Osteoblast (primary cell): ENCODE results near the gene ANKRD30BL. TPM values are rescaled to one million over a fixed set of nuclear protein-coding genes. Genes with fewer than 3 reads are reported as not detected.
"Not testable (repeated sequence)": the region's sequence is repeated elsewhere in the genome, so short reads cannot be mapped to it uniquely, and the experiment has no call there.

Experiments used
- DNase-seq: peaks from one replicate; pipeline ENCODE4 v3.0.0; 2011; ENCODE audit warnings: low spot score, mixed read lengths; ENCODE audit not compliant: insufficient read length; ENCODE audit errors: missing footprints
- H2AFZ ChIP-seq: 2 replicates; pipeline ENCODE4 v1.6.0; 2011; ENCODE audit warnings: mild to moderate bottlenecking, low read length
- H3K27ac ChIP-seq: 2 replicates; pipeline ENCODE4 v1.5.1; 2011; ENCODE audit warnings: mild to moderate bottlenecking, low read depth, low read length, moderate library complexity
- H3K27me3 ChIP-seq: 2 replicates; pipeline ENCODE4 v1.6.0; 2012; ENCODE audit warnings: mild to moderate bottlenecking, control low read depth, inconsistent platforms, low read length, moderate library complexity; ENCODE audit not compliant: insufficient read depth
- H3K36me3 ChIP-seq: 2 replicates; pipeline ENCODE4 v1.5.1; 2011; ENCODE audit warnings: mild to moderate bottlenecking, low read length, control low read depth, moderate library complexity; ENCODE audit not compliant: insufficient read depth
- H3K4me1 ChIP-seq: 2 replicates; pipeline ENCODE4 v1.5.1; 2011; ENCODE audit warnings: mild to moderate bottlenecking, low read length, control low read depth, moderate library complexity; ENCODE audit not compliant: insufficient read depth
- H3K4me2 ChIP-seq: 2 replicates; pipeline ENCODE4 v1.6.0; 2011; ENCODE audit warnings: mild to moderate bottlenecking, low read length; ENCODE audit not compliant: insufficient read depth
- H3K4me3 ChIP-seq: fragments of 200-600 bp; sonication (generic); 3 replicates; pipeline ENCODE4 v1.5.1; 2012; ENCODE audit warnings: mild to moderate bottlenecking, low read length, inconsistent platforms; ENCODE audit not compliant: insufficient read depth
- H3K79me2 ChIP-seq: 2 replicates; pipeline ENCODE4 v1.6.0; 2012; ENCODE audit warnings: mild to moderate bottlenecking, low read length, control low read depth, inconsistent platforms; ENCODE audit not compliant: insufficient read depth
- H3K9me3 ChIP-seq: 2 replicates; pipeline ENCODE4 v1.5.1; 2011; ENCODE audit warnings: low read depth, low read length, control low read depth
- H4K20me1 ChIP-seq: 2 replicates; pipeline ENCODE4 v1.6.0; 2012; ENCODE audit warnings: mild to moderate bottlenecking, low read length, control low read depth; ENCODE audit not compliant: insufficient read depth
- total RNA-seq: library from RNA; depleted of rRNA; stranded (reverse); fragments of >200 nt; gene quantifications from 2 replicates; pipeline ENCODE4 v1.2.3, GENCODE V29; 2012
- TF ChIP-seq, protein P1 (sequence below): IDR thresholded peaks from 2 replicates; pipeline ENCODE4 v1.5.1; 2011; ENCODE audit warnings: mild to moderate bottlenecking, low read depth, low read length, moderate library complexity; ENCODE audit errors: extremely low read depth

Gene ANKRD30BL, protein sequence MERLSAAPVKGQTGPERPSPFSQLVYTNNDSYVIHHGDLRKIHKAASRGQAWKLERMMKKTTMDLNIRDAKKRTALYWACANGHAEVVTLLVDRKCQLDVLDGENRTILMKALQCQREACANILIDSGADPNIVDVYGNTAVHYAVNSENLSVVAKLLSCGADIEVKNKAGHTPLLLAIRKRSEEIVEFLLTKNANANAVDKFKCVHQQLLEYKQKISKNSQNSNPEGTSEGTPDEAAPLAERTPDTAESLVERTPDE
- total RNA-seq = 0.29 TPM in 1 of 2 replicates, not detected in the other

DNA sequence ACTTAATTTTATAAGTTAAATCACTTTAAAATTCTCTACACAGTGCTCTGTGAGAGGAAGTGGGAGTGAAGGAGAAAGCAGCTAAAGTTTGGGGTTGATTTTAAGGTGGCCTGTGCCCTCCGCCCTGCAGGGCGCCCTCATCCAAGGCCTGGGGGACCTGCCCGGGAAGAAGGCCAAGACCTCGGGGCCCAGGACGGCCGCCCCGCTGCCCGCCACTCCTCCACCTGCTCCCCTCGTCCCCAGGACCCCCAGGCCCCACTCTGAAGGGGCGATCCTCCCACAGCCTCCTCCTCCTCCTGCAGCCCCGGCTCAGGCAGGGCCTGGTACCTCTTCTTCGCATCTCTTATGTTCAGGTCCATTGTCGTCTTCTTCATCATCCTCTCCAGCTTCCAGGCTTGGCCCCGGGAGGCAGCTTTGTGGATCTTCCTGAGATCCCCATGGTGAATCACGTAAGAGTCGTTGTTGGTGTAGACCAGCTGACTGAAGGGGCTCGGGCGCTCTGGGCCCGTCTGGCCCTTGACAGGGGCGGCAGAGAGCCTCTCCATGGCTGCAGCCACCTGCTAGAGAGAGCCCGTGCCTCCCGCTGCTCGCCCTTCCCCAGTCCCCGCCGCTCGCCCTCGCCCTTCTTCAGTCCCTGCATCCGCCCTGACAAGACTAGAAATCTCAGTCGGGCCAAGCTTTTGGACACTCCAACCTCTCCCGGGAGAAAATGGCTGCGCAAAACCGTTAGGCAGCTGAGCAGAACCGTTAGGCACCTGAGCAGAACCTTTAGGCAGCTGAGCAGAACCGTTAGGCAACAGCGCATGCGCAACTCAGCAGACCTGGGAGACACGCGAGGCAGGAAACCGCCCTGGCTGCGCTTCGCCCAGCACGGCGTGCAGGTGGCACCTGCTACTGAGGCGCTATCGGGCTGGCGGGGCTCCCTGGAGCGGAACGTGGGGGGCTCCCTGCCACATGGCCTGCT, at the start of gene ANKRD30BL:
Gene ANKRD30BL, minus strand, starts transcription at position 792 of the 964 bp plus-strand sequence. Its CDS starts 247 bp downstream, at position 545.
- not testable (repeated sequence) for H3K27me3 ChIP-seq, H4K20me1 ChIP-seq, H2AFZ ChIP-seq, H3K36me3 ChIP-seq, DNase-seq, H3K4me2 ChIP-seq, H3K9me3 ChIP-seq, H3K4me1 ChIP-seq, H3K27ac ChIP-seq, H3K79me2 ChIP-seq, H3K4me3 ChIP-seq

DNA sequence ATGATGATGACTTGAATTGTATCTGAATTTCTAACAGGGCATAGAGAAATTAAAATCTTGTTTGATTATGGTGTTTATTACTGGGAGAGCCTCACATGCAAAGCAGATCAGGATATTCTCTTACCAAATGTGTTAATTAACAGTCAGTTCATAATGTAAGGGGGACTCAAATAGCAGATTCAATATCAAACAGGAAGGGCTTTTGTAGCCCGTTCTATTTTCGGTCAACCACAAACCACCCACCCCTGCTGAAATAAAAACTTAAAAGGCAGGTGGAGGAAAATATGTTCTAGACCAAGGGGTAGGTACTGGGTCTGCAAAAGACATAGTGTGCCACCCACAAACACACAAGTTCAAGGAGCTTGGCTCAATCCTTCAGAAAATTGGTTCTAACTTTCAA, 41.1 kb upstream of the ANKRD30BL start:
- not testable (repeated sequence) for H2AFZ ChIP-seq, H3K9me3 ChIP-seq, H3K36me3 ChIP-seq, H3K4me1 ChIP-seq, H3K79me2 ChIP-seq, H3K27me3 ChIP-seq, H3K27ac ChIP-seq, H3K4me2 ChIP-seq, DNase-seq, H4K20me1 ChIP-seq, H3K4me3 ChIP-seq

DNA sequence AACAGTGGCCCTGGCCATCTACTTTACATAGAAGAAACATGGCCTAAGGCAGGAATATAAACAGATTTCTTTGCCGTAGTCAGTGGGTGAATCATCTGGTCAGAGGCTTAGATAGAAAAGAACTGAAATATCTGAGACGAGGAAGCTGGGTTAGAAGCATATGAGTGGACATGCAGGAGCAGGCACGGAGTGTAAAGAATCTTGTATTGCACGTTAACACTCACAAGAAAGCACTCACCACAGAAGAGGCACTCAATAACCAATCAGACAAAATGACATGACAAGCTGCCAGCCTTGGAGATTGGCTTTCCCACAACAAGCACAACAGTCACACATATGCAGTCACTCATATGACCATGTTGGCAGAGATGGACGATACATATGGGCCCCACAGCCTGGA, 31.1 kb upstream of the ANKRD30BL start:
- H3K4me1 ChIP-seq, H3K79me2 ChIP-seq, DNase-seq, H3K4me2 ChIP-seq, H3K27ac ChIP-seq, H3K36me3 ChIP-seq, H3K9me3 ChIP-seq, H2AFZ ChIP-seq, H4K20me1 ChIP-seq, H3K27me3 ChIP-seq, H3K4me3 ChIP-seq: not testable (repeated sequence)

DNA sequence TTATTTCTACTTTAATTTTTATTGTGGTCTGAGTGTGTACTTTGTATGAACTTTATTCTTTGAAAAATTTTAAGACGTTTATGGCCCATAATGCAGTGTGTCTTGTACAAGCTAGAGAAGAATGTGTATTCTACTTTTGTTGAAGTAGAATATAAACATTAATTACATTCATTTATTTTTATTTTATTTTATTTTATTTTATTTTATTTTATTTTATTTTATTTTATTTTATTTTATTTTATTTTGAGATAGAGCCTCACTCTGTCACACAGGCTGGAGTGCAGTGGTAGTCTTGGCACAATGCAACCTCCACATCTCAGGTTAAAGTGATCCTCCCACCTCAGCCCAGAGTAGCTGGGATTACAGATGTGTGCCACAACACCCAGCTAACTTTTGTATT, 5.3 kb upstream of the ANKRD30BL start:
- H3K4me2 ChIP-seq, H3K9me3 ChIP-seq, H3K27ac ChIP-seq, H3K36me3 ChIP-seq, H2AFZ ChIP-seq, H4K20me1 ChIP-seq, DNase-seq, H3K4me3 ChIP-seq, H3K79me2 ChIP-seq, H3K27me3 ChIP-seq, H3K4me1 ChIP-seq: not testable (repeated sequence)

DNA sequence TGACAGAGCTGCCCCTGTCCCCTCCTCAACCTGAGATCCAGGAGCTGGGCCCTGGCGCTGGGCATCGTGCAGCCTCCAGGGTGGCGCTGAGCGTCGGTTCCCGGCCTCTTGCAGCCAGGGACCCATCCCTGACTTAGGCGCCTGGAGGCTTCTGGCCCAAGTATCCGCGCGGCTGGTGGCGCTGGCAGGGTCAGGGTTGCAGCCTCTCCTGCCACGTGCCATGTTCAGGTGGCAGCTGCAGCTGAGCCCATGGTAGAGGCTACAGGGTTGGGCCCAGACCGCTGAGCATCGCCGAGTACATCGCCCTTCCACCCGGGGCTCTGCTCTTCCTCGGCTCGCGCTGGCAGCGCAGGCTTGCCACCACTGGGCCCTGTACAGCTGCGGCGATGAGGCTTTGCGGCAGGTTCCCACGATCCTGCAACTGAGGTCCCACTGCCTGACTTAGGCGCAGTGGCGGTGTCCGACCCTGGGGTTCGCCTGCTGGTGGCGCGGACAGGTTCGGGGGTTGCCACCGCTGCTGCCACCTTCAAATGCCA, 441 bp upstream of the ANKRD30BL start:
- H3K4me1 ChIP-seq, H3K36me3 ChIP-seq, H3K79me2 ChIP-seq, H4K20me1 ChIP-seq, H3K4me3 ChIP-seq, H3K27me3 ChIP-seq, H3K27ac ChIP-seq, H3K4me2 ChIP-seq, H3K9me3 ChIP-seq, H2AFZ ChIP-seq, DNase-seq: not testable (repeated sequence)

DNA sequence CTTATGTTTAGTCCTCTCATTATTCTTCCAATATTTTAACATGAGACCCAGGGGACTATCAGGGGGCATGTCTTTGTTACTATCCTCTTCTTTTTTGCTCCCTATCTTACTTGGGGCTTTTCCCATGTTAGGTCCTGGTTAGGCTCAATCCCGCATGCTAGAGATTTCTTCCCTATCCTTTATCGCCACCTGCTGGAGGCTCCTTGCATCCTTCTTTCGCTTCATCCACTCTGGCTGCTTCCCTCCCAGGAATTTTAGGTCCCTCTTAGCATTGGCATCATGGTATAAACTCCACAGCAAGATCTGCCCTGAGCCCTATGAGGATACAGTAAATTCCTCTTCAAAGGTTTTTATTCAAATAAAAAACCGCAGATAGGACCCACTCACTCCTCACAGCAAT, 15.0 kb downstream of the ANKRD30BL start:
- H3K4me3 ChIP-seq, H3K4me2 ChIP-seq, H3K36me3 ChIP-seq, H3K79me2 ChIP-seq, H3K27ac ChIP-seq, H3K4me1 ChIP-seq, H3K9me3 ChIP-seq, H4K20me1 ChIP-seq, DNase-seq, H2AFZ ChIP-seq, H3K27me3 ChIP-seq: not testable (repeated sequence)
- TF ChIP-seq, protein P1, sequence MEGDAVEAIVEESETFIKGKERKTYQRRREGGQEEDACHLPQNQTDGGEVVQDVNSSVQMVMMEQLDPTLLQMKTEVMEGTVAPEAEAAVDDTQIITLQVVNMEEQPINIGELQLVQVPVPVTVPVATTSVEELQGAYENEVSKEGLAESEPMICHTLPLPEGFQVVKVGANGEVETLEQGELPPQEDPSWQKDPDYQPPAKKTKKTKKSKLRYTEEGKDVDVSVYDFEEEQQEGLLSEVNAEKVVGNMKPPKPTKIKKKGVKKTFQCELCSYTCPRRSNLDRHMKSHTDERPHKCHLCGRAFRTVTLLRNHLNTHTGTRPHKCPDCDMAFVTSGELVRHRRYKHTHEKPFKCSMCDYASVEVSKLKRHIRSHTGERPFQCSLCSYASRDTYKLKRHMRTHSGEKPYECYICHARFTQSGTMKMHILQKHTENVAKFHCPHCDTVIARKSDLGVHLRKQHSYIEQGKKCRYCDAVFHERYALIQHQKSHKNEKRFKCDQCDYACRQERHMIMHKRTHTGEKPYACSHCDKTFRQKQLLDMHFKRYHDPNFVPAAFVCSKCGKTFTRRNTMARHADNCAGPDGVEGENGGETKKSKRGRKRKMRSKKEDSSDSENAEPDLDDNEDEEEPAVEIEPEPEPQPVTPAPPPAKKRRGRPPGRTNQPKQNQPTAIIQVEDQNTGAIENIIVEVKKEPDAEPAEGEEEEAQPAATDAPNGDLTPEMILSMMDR = peak; percentile 48
